Measurements from ENCODE around the gene CHD9.

Gene CHD9

GRCh38 chr16:53058882-53059281 is 4.1 kb downstream of the CHD9 start:
- TF ChIP-seq ZNF280D (tag by site-specific recombination; IDR thresholded peaks at IDR 0.05), result no peak
- no peak for TF ChIP-seq SALL2 (tag by site-specific recombination; IDR thresholded peaks at IDR 0.05; ENCODE audit: borderline replicate concordance)
- TF ChIP-seq ZNF785 (tag by site-specific recombination; IDR thresholded peaks at IDR 0.05), result no peak
- no peak overlapping the region for H3K4me3 ChIP-seq (ENCODE audit: low read depth, low read length)
- H3K27ac ChIP-seq (ENCODE audit: extremely low read depth, low read depth, low read length), result no peak overlapping the region
- ChIA-PET CTCF (interaction anchor here (0.5 to 1.0 kb wide), 2 partner anchors 100 to 225 kb away, joined by 3 to 4 read pairs; no protein-coding TSS in a partner anchor), POLR2A (no interaction called here)
- H3K9me3 ChIP-seq (ENCODE audit: control insufficient read depth, insufficient read depth, low read depth, low read length), result no peaks in the 10 kb centered on the region
- no peaks in the 10 kb centered on the region for H3K4me1 ChIP-seq (ENCODE audit: control insufficient read depth, insufficient read depth, low read length)
- H3K36me3 ChIP-seq (ENCODE audit: control insufficient read depth in 2 of 2, insufficient read depth in 1 of 2, low read length in 2 of 2), result no peaks in the 10 kb centered on the region; a peak in 1 of 3 replicates

DNA sequence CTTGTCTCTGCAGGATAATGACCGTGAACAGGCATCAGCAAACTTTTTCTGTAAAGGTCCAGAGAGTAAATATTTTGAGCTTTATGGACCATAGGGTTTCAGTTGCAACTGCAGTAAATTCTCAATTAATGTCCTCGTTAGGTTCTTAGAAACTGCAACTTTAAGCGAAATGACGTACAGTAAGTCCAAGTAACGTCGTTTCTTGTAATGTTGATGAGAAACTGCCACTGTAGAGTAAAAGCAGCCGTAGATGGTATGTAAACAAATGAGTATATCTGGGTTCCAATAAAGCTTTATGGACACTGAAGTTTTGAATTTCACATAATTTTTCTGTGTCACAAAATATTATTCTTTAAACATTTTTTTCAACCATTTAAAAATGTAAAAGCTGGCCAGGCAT is 4.9 kb downstream of the CHD9 start:
- H3K4me1 ChIP-seq (ENCODE audit: control insufficient read depth, insufficient read depth, low read length), result no peaks in the 10 kb centered on the region
- ChIA-PET POLR2A (interaction anchor here (0.6 kb wide), 1 partner anchor 29 kb away, joined by 5 read pairs; no protein-coding TSS in a partner anchor), CTCF (no interaction called here)
- H3K36me3 ChIP-seq (ENCODE audit: control insufficient read depth in 2 of 2, insufficient read depth in 1 of 2, low read length in 2 of 2), result no peaks in the 10 kb centered on the region; a peak in 1 of 3 replicates
- H3K9me3 ChIP-seq (ENCODE audit: control insufficient read depth, insufficient read depth, low read depth, low read length), result no peaks in the 10 kb centered on the region
- 0 out of 2 replicates have a peak overlapping the region, but pooled peaks have one; percentile 9 for H3K27ac ChIP-seq (ENCODE audit: extremely low read depth, low read depth, low read length)
- TF ChIP-seq ZNF785 (tag by site-specific recombination; IDR thresholded peaks at IDR 0.05) (no peak), ZFP69B (tag by site-specific recombination; IDR thresholded peaks at IDR 0.05) (no peak), ZNF624 (tag by site-specific recombination; IDR thresholded peaks at IDR 0.05) (no peak), KLF16 (tag by site-specific recombination; IDR thresholded peaks at IDR 0.05) (no peak), ZNF555 (tag by site-specific recombination; conservative IDR thresholded peaks at IDR 0.05) (no peak), IKZF3 (tag by site-specific recombination; IDR thresholded peaks at IDR 0.05) (no peak), ZNF223 (tag by site-specific recombination; IDR thresholded peaks at IDR 0.05) (no peak), ZNF747 (tag by site-specific recombination; IDR thresholded peaks at IDR 0.05) (no peak)
- TF ChIP-seq, protein P1, sequence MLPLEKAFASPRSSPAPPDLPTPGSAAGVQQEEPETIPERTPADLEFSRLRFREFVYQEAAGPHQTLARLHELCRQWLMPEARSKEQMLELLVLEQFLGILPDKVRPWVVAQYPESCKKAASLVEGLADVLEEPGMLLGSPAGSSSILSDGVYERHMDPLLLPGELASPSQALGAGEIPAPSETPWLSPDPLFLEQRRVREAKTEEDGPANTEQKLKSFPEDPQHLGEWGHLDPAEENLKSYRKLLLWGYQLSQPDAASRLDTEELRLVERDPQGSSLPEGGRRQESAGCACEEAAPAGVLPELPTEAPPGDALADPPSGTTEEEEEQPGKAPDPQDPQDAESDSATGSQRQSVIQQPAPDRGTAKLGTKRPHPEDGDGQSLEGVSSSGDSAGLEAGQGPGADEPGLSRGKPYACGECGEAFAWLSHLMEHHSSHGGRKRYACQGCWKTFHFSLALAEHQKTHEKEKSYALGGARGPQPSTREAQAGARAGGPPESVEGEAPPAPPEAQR (tag by site-specific recombination; IDR thresholded peaks at IDR 0.05), result no peak
- no peak overlapping the region for H3K4me3 ChIP-seq (ENCODE audit: low read depth, low read length)

- Histone ChIP-seq H3K4me1 (ENCODE audit: control insufficient read depth, insufficient read depth, low read length) (no peaks in the 10 kb centered on the region), H3K27ac (ENCODE audit: extremely low read depth, low read depth, low read length) (no peak overlapping the region), H3K36me3 (ENCODE audit: control insufficient read depth in 2 of 2, insufficient read depth in 1 of 2, low read length in 2 of 2) (no peaks in the 10 kb centered on the region; a peak in 1 of 3 replicates), H3K9me3 (ENCODE audit: control insufficient read depth, insufficient read depth, low read depth, low read length) (no peaks in the 10 kb centered on the region), H3K4me3 (ENCODE audit: low read depth, low read length) (no peak overlapping the region)
- ChIA-PET CTCF (no interaction called here), POLR2A (no interaction called here)
- no peak for TF ChIP-seq ZNF423 (tag by site-specific recombination; IDR thresholded peaks at IDR 0.05)
- no peak for TF ChIP-seq KLF17 (tag by site-specific recombination; IDR thresholded peaks at IDR 0.05)
- TF ChIP-seq ZNF184 (tag by site-specific recombination; IDR thresholded peaks at IDR 0.05), result no peak
- no peak for TF ChIP-seq ZNF23 (tag by site-specific recombination; IDR thresholded peaks at IDR 0.05; ENCODE audit: borderline replicate concordance)
- TF ChIP-seq ZNF664 (tag by site-specific recombination; IDR thresholded peaks at IDR 0.05), result no peak
- no peak for TF ChIP-seq ZNF2 (tag by site-specific recombination; IDR thresholded peaks at IDR 0.05)
- no peak for TF ChIP-seq ZSCAN4 (tag by site-specific recombination; IDR thresholded peaks at IDR 0.05)
Observed at GRCh38 chr16:53061256-53061655, 6.5 kb downstream of the CHD9 start.

Data from HEK293 (cell line).